H1 (cell line): ENCODE data around the gene MAGEA8. TPM values are rescaled to one million over a fixed set of nuclear protein-coding genes. Genes with fewer than 3 reads are reported as not detected.

Experiments
- CTCF ChIA-PET: fragments of 300-600 bp; sonication (Branson Sonifier 250); formaldehyde crosslinking; loops from one replicate; lab custom pipeline; 2021; ENCODE audit not compliant: partially characterized antibody; lab: Charles Lee
- POLR2A ChIA-PET: fragments of 300-600 bp; sonication (Branson Sonifier 250); formaldehyde crosslinking; loops from one replicate; lab custom pipeline; 2021; ENCODE audit warnings: inconsistent platforms; ENCODE audit not compliant: partially characterized antibody; lab: Charles Lee
- DNase-seq, 2 experiments: peaks; one replicate each; pipeline versions ENCODE4 v3.0.0 to v3.0.0-alpha.2; 2010 to 2022; ENCODE audit warnings: low spot score in 2 of 2, low read depth in 1 of 2, mixed read lengths in 1 of 2
- FAIRE-seq: peaks from 2 replicates; lab custom pipeline; 2011; peaks lifted over from hg19 to GRCh38; lab: Jason Lieb, UNC
- H2AFZ ChIP-seq: 2 replicates; pipeline ENCODE4 v1.8.1; 2012; ENCODE audit warnings: low read length, inconsistent platforms
- H2AK5ac ChIP-seq: 2 replicates; pipeline ENCODE4 v1.6.1; 2013; ENCODE audit warnings: low read depth, low read length
- H2BK120ac ChIP-seq: replicated peaks from 2 replicates; pipeline ENCODE3; 2013; ENCODE audit warnings: low read depth, low read length, inconsistent platforms
- H2BK12ac ChIP-seq: 2 replicates; pipeline ENCODE4 v1.6.1; 2013; ENCODE audit warnings: low read depth, low read length
- H2BK15ac ChIP-seq: 2 replicates; pipeline ENCODE4 v1.6.1; 2013; ENCODE audit warnings: low read length
- H2BK20ac ChIP-seq: 2 replicates; pipeline ENCODE4 v1.6.1; 2013; ENCODE audit warnings: low read length
- H2BK5ac ChIP-seq: 2 replicates; pipeline ENCODE4 v1.6.1; 2013; ENCODE audit warnings: low read depth, low read length
- H3K14ac ChIP-seq: 2 replicates; pipeline ENCODE4 v1.6.1; 2013; ENCODE audit warnings: inconsistent platforms; ENCODE audit not compliant: insufficient read length
- H3K18ac ChIP-seq: 2 replicates; pipeline ENCODE4 v1.6.1; 2013; ENCODE audit warnings: low read length; ENCODE audit errors: extremely low read depth
- H3K23ac ChIP-seq: 2 replicates; pipeline ENCODE4 v1.6.1; 2013; ENCODE audit warnings: inconsistent platforms; ENCODE audit not compliant: insufficient read length
- H3K23me2 ChIP-seq: 2 replicates; pipeline ENCODE4 v1.6.1; 2013; ENCODE audit warnings: low read depth, low read length
- H3K27ac ChIP-seq: 2 replicates; pipeline ENCODE4 v1.6.1; 2011; ENCODE audit warnings: low read depth, low read length, inconsistent platforms
- H3K27me3 ChIP-seq, 4 experiments: replicated peaks in 1 of 4; 1 replicate in 1 of 4; 2 replicates in 3 of 4; pipeline versions ENCODE4 v1.6.1 to v1.8.1; 2011 to 2013; ENCODE audit warnings: low read length in 3 of 4, mild to moderate bottlenecking in 3 of 4, inconsistent platforms in 2 of 4, mixed read lengths in 2 of 4, moderate library complexity in 1 of 4; ENCODE audit not compliant: control insufficient read depth in 3 of 4, insufficient read depth in 3 of 4; ENCODE audit errors: extremely low read depth in 1 of 4
- H3K36me3 ChIP-seq, 4 experiments: 2 replicates each; pipeline versions ENCODE4 v1.6.1 to v1.8.1; 2011 to 2013; ENCODE audit warnings: mild to moderate bottlenecking in 4 of 4, low read length in 3 of 4, moderate library complexity in 2 of 4, control low read depth in 1 of 4, inconsistent platforms in 1 of 4; ENCODE audit not compliant: insufficient read depth in 4 of 4, control insufficient read depth in 2 of 4
- H3K4ac ChIP-seq: replicated peaks from 2 replicates; pipeline ENCODE3; 2013; ENCODE audit warnings: low read length, low read depth, mixed read lengths, inconsistent platforms; ENCODE audit not compliant: insufficient read length
- H3K4me1 ChIP-seq, 4 experiments: replicated peaks in 1 of 4; 1 replicate in 1 of 4; 2 replicates in 3 of 4; pipeline versions ENCODE4 v1.6.1 to v1.8.1; 2011 to 2013; ENCODE audit warnings: low read length in 3 of 4, inconsistent platforms in 2 of 4, mixed read lengths in 1 of 4; ENCODE audit not compliant: insufficient read depth in 4 of 4, control insufficient read depth in 3 of 4
- H3K4me2 ChIP-seq, 2 experiments: 2 replicates each; pipeline versions ENCODE4 v1.6.1 to v1.8.1; 2011 to 2013; ENCODE audit warnings: low read depth in 2 of 2, low read length in 2 of 2, control low read depth in 1 of 2, inconsistent platforms in 1 of 2, mild to moderate bottlenecking in 1 of 2; ENCODE audit not compliant: insufficient read depth in 1 of 2
- H3K4me3 ChIP-seq, 4 experiments: fragments of 200-600, 300-600 bp in 1 of 4; sonication (generic), shearing (Covaris generic), sonication (Bioruptor Twin) in 1 of 4; 2 replicates each; pipeline versions ENCODE4 v1.5.1 to v1.8.1; 2011 to 2016; ENCODE audit warnings: low read length in 4 of 4, low read depth in 3 of 4, control low read depth in 2 of 4, inconsistent platforms in 2 of 4, mild to moderate bottlenecking in 2 of 4, mixed read lengths in 1 of 4, moderate library complexity in 1 of 4; ENCODE audit not compliant: insufficient read depth in 2 of 4; ENCODE audit errors: extremely low read depth in 1 of 4
- H3K56ac ChIP-seq: replicated peaks from 2 replicates; pipeline ENCODE3; 2013; ENCODE audit warnings: low read depth, mild to moderate bottlenecking, mixed read lengths, low read length, inconsistent platforms; ENCODE audit not compliant: insufficient read length
- H3K79me1 ChIP-seq: 2 replicates; pipeline ENCODE4 v1.6.1; 2013; ENCODE audit warnings: low read depth, low read length, control low read depth
- H3K79me2 ChIP-seq, 2 experiments: 2 replicates each; pipeline versions ENCODE4 v1.6.1 to v1.8.1; 2012 to 2013; ENCODE audit warnings: low read length in 2 of 2, mild to moderate bottlenecking in 2 of 2, inconsistent platforms in 1 of 2; ENCODE audit not compliant: insufficient read depth in 2 of 2, control insufficient read depth in 1 of 2
- H3K9ac ChIP-seq, 4 experiments: replicated peaks in 1 of 4; 1 replicate in 1 of 4; 2 replicates in 3 of 4; pipeline versions ENCODE4 v1.6.1 to v1.8.1; 2011 to 2013; ENCODE audit warnings: low read depth in 3 of 4, low read length in 3 of 4, control low read depth in 2 of 4, mild to moderate bottlenecking in 2 of 4, moderate library complexity in 2 of 4, inconsistent platforms in 1 of 4; ENCODE audit errors: extremely low read depth in 1 of 4
- H3K9me3 ChIP-seq, 2 experiments: 2 replicates each; pipeline versions ENCODE4 v1.6.1 to v1.8.1; 2012 to 2013; ENCODE audit warnings: mild to moderate bottlenecking in 2 of 2, moderate library complexity in 2 of 2, control low read depth in 1 of 2, inconsistent platforms in 1 of 2, low read depth in 1 of 2, low read length in 1 of 2, mixed read lengths in 1 of 2; ENCODE audit not compliant: insufficient read depth in 2 of 2
- H4K20me1 ChIP-seq, 2 experiments: replicated peaks in 1 of 2; 2 replicates each; pipeline versions ENCODE3 to v1.8.1; 2011 to 2013; ENCODE audit warnings: inconsistent platforms in 2 of 2, low read length in 2 of 2, mild to moderate bottlenecking in 1 of 2; ENCODE audit not compliant: insufficient read depth in 2 of 2, control insufficient read depth in 1 of 2
- H4K5ac ChIP-seq: 2 replicates; pipeline ENCODE4 v1.6.1; 2013; ENCODE audit warnings: low read length, low read depth, mixed read lengths, inconsistent platforms; ENCODE audit not compliant: insufficient read length
- H4K8ac ChIP-seq: 2 replicates; pipeline ENCODE4 v1.8.0; 2013; ENCODE audit warnings: mild to moderate bottlenecking, moderate library complexity, low read length, inconsistent platforms; ENCODE audit not compliant: insufficient read depth; ENCODE audit errors: extremely low read depth
- H4K91ac ChIP-seq: replicated peaks from 2 replicates; pipeline ENCODE3; 2013; ENCODE audit warnings: low read length, mixed read lengths, inconsistent platforms; ENCODE audit not compliant: insufficient read length
- CBX5 ChIP-seq: fragments of 300-800, 300-1000 bp; sonication (generic); IDR thresholded peaks from 2 replicates; pipeline ENCODE4 v1.7.1; 2016; ENCODE audit warnings: antibody characterized with exemption, low read length, low read depth
- EP300 ChIP-seq, 2 experiments: IDR thresholded peaks; 1 replicate in 1 of 2; 2 replicates in 1 of 2; pipeline ENCODE4 v1.6.1; 2011 to 2012; ENCODE audit warnings: low read depth in 2 of 2, low read length in 2 of 2, mild to moderate bottlenecking in 2 of 2, borderline replicate concordance in 1 of 2, inconsistent platforms in 1 of 2, moderate library complexity in 1 of 2
- JUN ChIP-seq: IDR thresholded peaks from 2 replicates; pipeline ENCODE4 v1.6.1; 2011; ENCODE audit warnings: low read depth, mild to moderate bottlenecking, improper control_type of control experiment, low read length
- POLR2A ChIP-seq, 2 experiments: IDR thresholded peaks; 1 replicate in 1 of 2; 2 replicates in 1 of 2; pipeline ENCODE4 v1.6.1; 2011; ENCODE audit warnings: low read depth in 2 of 2, low read length in 2 of 2, mild to moderate bottlenecking in 2 of 2; ENCODE audit errors: control extremely low read depth in 1 of 2
- RAD21 ChIP-seq, 2 experiments: IDR thresholded peaks in 1 of 2; conservative IDR thresholded peaks in 1 of 2; 2 replicates each; pipeline ENCODE4 v1.6.1; 2011; ENCODE audit warnings: low read depth in 2 of 2, low read length in 2 of 2, improper control_type of control experiment in 1 of 2, inconsistent platforms in 1 of 2, mild to moderate bottlenecking in 1 of 2, moderate library complexity in 1 of 2
- SAP30 ChIP-seq: fragments of 300-600 bp; sonication (generic); IDR thresholded peaks from 2 replicates; pipeline ENCODE4 v1.7.1; 2012; ENCODE audit warnings: low read length, moderate library complexity, mild to moderate bottlenecking, inconsistent platforms; ENCODE audit not compliant: insufficient read depth, insufficient replicate concordance
- SIRT6 ChIP-seq: IDR thresholded peaks from one replicate; pipeline ENCODE4 v1.7.1; 2012; ENCODE audit warnings: low read length, inconsistent platforms
- SIX5 ChIP-seq: IDR thresholded peaks from 2 replicates; pipeline ENCODE4 v1.6.1; 2011; ENCODE audit warnings: mild to moderate bottlenecking, low read depth, low read length
- SP2 ChIP-seq: IDR thresholded peaks from 2 replicates; pipeline ENCODE4 v1.6.1; 2012; ENCODE audit warnings: mild to moderate bottlenecking, low read length, inconsistent platforms
- SUZ12 ChIP-seq: fragments of 200-600 bp; sonication (generic); IDR thresholded peaks from 2 replicates; pipeline ENCODE4 v1.6.1; 2012; ENCODE audit warnings: mild to moderate bottlenecking, inconsistent platforms, low read length, moderate library complexity, mixed read lengths
- TAF1 ChIP-seq: IDR thresholded peaks from 2 replicates; pipeline ENCODE4 v1.6.1; 2011; ENCODE audit warnings: mild to moderate bottlenecking, low read depth, low read length
- YY1 ChIP-seq: IDR thresholded peaks from 2 replicates; pipeline ENCODE4 v1.6.1; 2011; ENCODE audit warnings: low read depth, mild to moderate bottlenecking, low read length
- WGBS, 2 experiments: shearing (Covaris generic) in 1 of 2; methylation state at CpG; one replicate each; pipeline versions ENCODE4 v1.1.6 to v1.1.7; 2013 to 2015; ENCODE audit warnings: low lambda C conversion rate in 2 of 2, mixed read lengths in 2 of 2, inconsistent platforms in 1 of 2, low coverage in 1 of 2, missing lambda C conversion rate in 1 of 2; ENCODE audit not compliant: insufficient replicate concordance in 2 of 2, insufficient coverage in 1 of 2, insufficient read length in 1 of 2; ENCODE audit errors: extremely low coverage in 1 of 2, missing lambda C conversion rate in 1 of 2; 5-methylcytosine and 5-hydroxymethylcytosine counted together
- polyA plus RNA-seq, 7 experiments: library from polyadenylated mRNA; depleted of rRNA in 3 of 7; stranded (reverse) in 5 of 7; unstranded in 2 of 7; fragments of >200 nt in 5 of 7; fragments of 200-250 nt in 2 of 7; gene quantifications; 1 replicate in 5 of 7; 2 replicates in 1 of 7; 4 replicates in 1 of 7; pipeline versions ENCODE4 v1.2.1 to v1.2.3, GENCODE V29; 2011 to 2013; ENCODE audit warnings: missing spikeins in 2 of 7, mixed read lengths in 2 of 7
- total RNA-seq: library from RNA; stranded (reverse); fragmentation: NEBNext Ultra II Directional; extraction: Animal tissue kit (Norgen Biotek cat#: 25700); gene quantifications from 2 replicates; pipeline ENCODE4 v1.2.1, GENCODE V29; 2021
- TF ChIP-seq, protein P1 (sequence below): IDR thresholded peaks from 2 replicates; pipeline ENCODE4 v1.6.1; 2011; ENCODE audit warnings: low read length, improper control_type of control experiment

Gene MAGEA8
- total and polyA plus RNA-seq, 2 of the 8 experiments (the other 6 are each of a cell fraction or from before 2014, with no cell fraction given): not detected

DNA sequence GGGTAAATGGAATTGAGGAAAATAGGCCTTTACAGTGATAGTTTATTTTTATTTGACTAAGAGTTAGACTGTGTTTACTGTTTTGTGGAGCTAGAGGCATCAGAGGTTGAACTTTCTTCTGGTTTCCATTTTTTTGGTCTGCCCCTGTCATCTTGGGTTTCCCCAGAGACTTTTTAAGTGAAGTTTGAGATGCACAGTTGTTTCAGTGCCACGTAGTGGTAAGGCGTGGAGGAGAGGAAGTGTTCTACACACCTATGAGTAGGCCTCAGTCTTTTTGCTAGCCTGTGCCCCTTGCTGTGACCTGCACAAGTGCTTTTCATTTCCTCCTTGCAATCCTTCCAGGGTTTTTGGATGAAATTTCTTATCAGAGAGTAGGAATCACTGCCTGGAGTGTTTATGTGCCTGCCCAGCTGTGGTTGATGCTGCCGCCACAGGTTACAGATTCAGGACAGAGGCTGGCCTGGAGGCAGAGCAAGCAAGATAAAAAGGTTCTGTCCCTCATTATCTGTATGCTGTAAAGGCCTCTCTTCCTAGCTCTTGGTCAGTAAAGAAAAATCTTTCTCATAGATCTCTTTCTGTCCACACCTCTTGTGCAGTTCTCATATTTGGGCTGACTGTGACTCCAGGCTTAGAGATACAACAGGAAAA is 35.9 kb downstream of the MAGEA8 start:
- Histone ChIP-seq H2BK15ac (no peak overlapping the region), H2BK12ac (no peak overlapping the region), H3K18ac (no peak overlapping the region), H3K56ac (no peak overlapping the region), H3K27me3 (no peaks in the 10 kb centered on the region), H3K4me3 (no peak overlapping the region), H2BK20ac (no peak overlapping the region), H3K14ac (no peak overlapping the region), H3K79me1 (no peaks in the 10 kb centered on the region), H3K23me2 (no peaks in the 10 kb centered on the region), H3K9ac (no peak overlapping the region), H4K8ac (no peak overlapping the region), H2BK5ac (no peak overlapping the region), H2AK5ac (no peak overlapping the region), H3K23ac (no peak overlapping the region), H4K5ac (no peak overlapping the region), H2AFZ (no peak overlapping the region), H3K4ac (no peak overlapping the region), H4K20me1 (no peaks in the 10 kb centered on the region), H3K27ac (no peak overlapping the region), H3K79me2 (no peaks in the 10 kb centered on the region), H3K4me2 (no peak overlapping the region), H3K9me3 (no peaks in the 10 kb centered on the region), H3K4me1 (no peaks in the 10 kb centered on the region), H3K36me3 (no peaks in the 10 kb centered on the region), H2BK120ac (no peak overlapping the region), H4K91ac (no peak overlapping the region)
- ChIA-PET CTCF (interaction anchor here (0.7 kb wide), 1 partner anchor 22 kb away, joined by 3 read pairs; no protein-coding TSS in a partner anchor), POLR2A (no interaction called here)
- DNase-seq: no peak
- TF ChIP-seq POLR2A (IDR thresholded peaks at IDR 0.05; ENCODE audit: control extremely low read depth in 1 of 2, low read depth in 2 of 2, low read length in 2 of 2): no peak
- TF ChIP-seq RAD21 (IDR thresholded peaks at IDR 0.05 in 1 of 2, conservative IDR thresholded peaks at IDR 0.05 in 1 of 2; ENCODE audit: low read depth in 2 of 2, low read length in 2 of 2): no peak
- TF ChIP-seq JUN: no peak
- no peak for TF ChIP-seq SP2
- TF ChIP-seq EP300 (IDR thresholded peaks at IDR 0.05; ENCODE audit: borderline replicate concordance in 1 of 2, low read depth in 2 of 2, low read length in 2 of 2): no peak
- no peak for TF ChIP-seq SIX5
- TF ChIP-seq YY1: no peak
- no peak for TF ChIP-seq SAP30
- no peak for TF ChIP-seq SIRT6
- TF ChIP-seq, protein P1, sequence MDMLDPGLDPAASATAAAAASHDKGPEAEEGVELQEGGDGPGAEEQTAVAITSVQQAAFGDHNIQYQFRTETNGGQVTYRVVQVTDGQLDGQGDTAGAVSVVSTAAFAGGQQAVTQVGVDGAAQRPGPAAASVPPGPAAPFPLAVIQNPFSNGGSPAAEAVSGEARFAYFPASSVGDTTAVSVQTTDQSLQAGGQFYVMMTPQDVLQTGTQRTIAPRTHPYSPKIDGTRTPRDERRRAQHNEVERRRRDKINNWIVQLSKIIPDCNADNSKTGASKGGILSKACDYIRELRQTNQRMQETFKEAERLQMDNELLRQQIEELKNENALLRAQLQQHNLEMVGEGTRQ: no peak
- no peak for TF ChIP-seq CBX5
- no peak for TF ChIP-seq SUZ12
- TF ChIP-seq TAF1: no peak
- no peak for FAIRE-seq
- WGBS, 2 experiments: 83% methylated on average over 3 of the region's 3 CpGs; no CpG with 5 or more reads in 1 of the 2 experiments
